Measurements from ENCODE around the gene PAK6.

DNA sequence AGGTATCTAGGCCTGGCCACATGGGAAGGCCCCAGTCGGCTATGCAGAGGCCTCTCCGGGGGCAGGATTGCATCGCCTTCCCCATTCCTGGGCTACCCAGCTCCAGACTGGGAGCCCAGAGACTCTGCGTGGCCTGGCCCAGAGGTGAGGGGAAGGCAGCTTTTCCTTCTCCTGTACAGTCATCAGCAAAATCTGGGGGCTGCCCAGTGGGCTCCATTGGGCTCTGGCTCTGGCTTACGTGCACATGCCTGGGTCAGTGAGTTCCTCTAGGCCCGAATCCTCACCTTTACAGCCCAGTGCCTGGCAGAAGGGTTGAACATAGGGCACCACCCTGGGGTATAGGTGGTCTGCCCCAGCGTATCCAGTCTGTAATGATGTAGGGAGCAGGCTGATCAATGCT, 47.9 kb downstream of the PAK6 start:
- TF ChIP-seq, protein P1, sequence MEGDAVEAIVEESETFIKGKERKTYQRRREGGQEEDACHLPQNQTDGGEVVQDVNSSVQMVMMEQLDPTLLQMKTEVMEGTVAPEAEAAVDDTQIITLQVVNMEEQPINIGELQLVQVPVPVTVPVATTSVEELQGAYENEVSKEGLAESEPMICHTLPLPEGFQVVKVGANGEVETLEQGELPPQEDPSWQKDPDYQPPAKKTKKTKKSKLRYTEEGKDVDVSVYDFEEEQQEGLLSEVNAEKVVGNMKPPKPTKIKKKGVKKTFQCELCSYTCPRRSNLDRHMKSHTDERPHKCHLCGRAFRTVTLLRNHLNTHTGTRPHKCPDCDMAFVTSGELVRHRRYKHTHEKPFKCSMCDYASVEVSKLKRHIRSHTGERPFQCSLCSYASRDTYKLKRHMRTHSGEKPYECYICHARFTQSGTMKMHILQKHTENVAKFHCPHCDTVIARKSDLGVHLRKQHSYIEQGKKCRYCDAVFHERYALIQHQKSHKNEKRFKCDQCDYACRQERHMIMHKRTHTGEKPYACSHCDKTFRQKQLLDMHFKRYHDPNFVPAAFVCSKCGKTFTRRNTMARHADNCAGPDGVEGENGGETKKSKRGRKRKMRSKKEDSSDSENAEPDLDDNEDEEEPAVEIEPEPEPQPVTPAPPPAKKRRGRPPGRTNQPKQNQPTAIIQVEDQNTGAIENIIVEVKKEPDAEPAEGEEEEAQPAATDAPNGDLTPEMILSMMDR (IDR thresholded peaks at IDR 0.05), result no peak
- TF ChIP-seq POLR2A (IDR thresholded peaks at IDR 0.05; ENCODE audit: low read depth), result no peak
- TF ChIP-seq POLR2AphosphoS5 (IDR thresholded peaks at IDR 0.05), result no peak
- no peak for TF ChIP-seq EP300 (IDR thresholded peaks at IDR 0.05)
